Psoas muscle (tissue), 8 donors: ENCODE results near the gene RASSF5. TPM values are rescaled to one million over a fixed set of nuclear protein-coding genes. Genes with fewer than 3 reads are reported as not detected.

Experiments used
- ATAC-seq, 4 donors: fragments of 200-7000 bp; cut with Tn5 transposase; one replicate each; pipeline ENCODE4 v1.9.1; 2020; ENCODE audit warnings: moderate library complexity in 3 of 4, mild to moderate bottlenecking in 2 of 4
- DNase-seq, 2 donors: peaks; one replicate each; pipeline ENCODE4 v3.0.0-alpha.2; 2020
- H3K27ac ChIP-seq: fragments of 200-600 bp; one replicate; pipeline ENCODE4 v1.8.0; 2022
- H3K27me3 ChIP-seq, 3 donors: fragments of 200-600 bp in 1 of 3; one replicate each; pipeline versions ENCODE4 v1.6.1 to v1.8.0; 2013 to 2022; ENCODE audit warnings: low read length in 2 of 3, mild to moderate bottlenecking in 2 of 3, moderate library complexity in 1 of 3; ENCODE audit not compliant: insufficient read depth in 3 of 3
- H3K36me3 ChIP-seq, 2 donors: fragments of 200-600 bp in 1 of 2; one replicate each; pipeline versions ENCODE4 v1.6.1 to v1.8.0; 2013 to 2022; ENCODE audit warnings: low read depth in 1 of 2, mild to moderate bottlenecking in 1 of 2, moderate library complexity in 1 of 2; ENCODE audit not compliant: insufficient read depth in 1 of 2
- H3K4me1 ChIP-seq: fragments of 200-600 bp; one replicate; pipeline ENCODE4 v1.8.0; 2022
- H3K4me3 ChIP-seq: fragments of 200-600 bp; one replicate; pipeline ENCODE4 v1.8.0; 2022; ENCODE audit warnings: mild to moderate bottlenecking
- H3K9me3 ChIP-seq: fragments of 200-600 bp; one replicate; pipeline ENCODE4 v1.8.0; 2022
- CTCF ChIP-seq: fragments of 200-600 bp; IDR thresholded peaks from one replicate; pipeline ENCODE4 v1.8.0; 2022; ENCODE audit warnings: antibody characterized with exemption
- WGBS, 3 donors: extraction: QIAGEN DNeasy Blood & Tissue Kit; methylation state at CpG; one replicate each; pipeline versions ENCODE4 v1.1.6 to v1.1.7; 2013; 5-methylcytosine and 5-hydroxymethylcytosine counted together
- intact Hi-C, 2 donors: fragments of 100-400 bp; cut with DNase I; formaldehyde crosslinking; loops; one replicate each; pipeline versions ENCODE4 v1.11.0 to v1.14.2; 2022
- polyA plus RNA-seq, 3 donors: library from polyadenylated mRNA; stranded (reverse); fragments of 200-250 nt; gene quantifications; one replicate each; pipeline ENCODE4 v1.2.3, GENCODE V29; 2013
- total RNA-seq, 4 donors: library from RNA; stranded (reverse); fragmentation: NEBNext Ultra II Directional in 2 of 4; extraction: Animal tissue kit (Norgen Biotek cat#: 25700) in 2 of 4; gene quantifications; one replicate each; pipeline versions ENCODE4 v1.2.1 to v1.2.4, GENCODE V29; 2021 to 2023
- donor health status: healthy with polysubstance abuse.
- donor health status: DM: no; HTN: no; CAD: no; lungs with moderate emphysema.
- donor health status: Bipolar disorder and iron deficiency.
- donor health status: healthy.
- donor health status: DM: yes; HTN: yes; CAD: no.
- donor health status: DM: no; HTN: no; CAD: no.
- donor health status: DM: no; HTN: no; CAD: no.
- donor health status: DM: yes; HTN: yes; CAD: no.

RASSF5 gene
- total and polyA plus RNA-seq, 7 donors: 1.1 to 14.6 (median 1.9) TPM

- no peak for DNase-seq
- H3K27me3 ChIP-seq: no peaks in the 10 kb centered on the region
- ATAC-seq: no peak
- WGBS, 3 donors: 86 to 94% (median 87%) methylated on average over 7 of the region's 7 CpGs
- TF ChIP-seq CTCF: no peak
- intact Hi-C loops: no loop called here
- H3K4me1 ChIP-seq: peaks cover 16% of the 10 kb centered on the region
- H3K36me3 ChIP-seq: peaks cover 17 to 98% of the 10 kb centered on the region in 2 donors
- H3K27ac ChIP-seq: no peak overlapping the region
- no peak overlapping the region for H3K4me3 ChIP-seq
- H3K9me3 ChIP-seq: no peaks in the 10 kb centered on the region
Observed at GRCh38 chr1:206595581-206596318, 88.4 kb downstream of the RASSF5 start.

- TF ChIP-seq CTCF: no peak
- Histone ChIP-seq H3K36me3 (peaks cover 14 to 98% of the 10 kb centered on the region in 2 donors), H3K4me1 (peaks cover 10% of the 10 kb centered on the region), H3K27ac (no peak overlapping the region), H3K4me3 (no peak overlapping the region), H3K27me3 (no peaks in the 10 kb centered on the region), H3K9me3 (no peaks in the 10 kb centered on the region)
- WGBS, 3 donors: 91 to 100% (median 98%) methylated on average over 1 of the region's 1 CpG
- no peak for DNase-seq
- intact Hi-C loops: no loop called here
- no peak for ATAC-seq
Observed at GRCh38 chr1:206596319-206596666, 89.0 kb downstream of the RASSF5 start.

- H3K4me3 ChIP-seq: no peak overlapping the region
- H3K36me3 ChIP-seq: peaks cover 10 to 100% of the 10 kb centered on the region in 2 donors
- no peaks in the 10 kb centered on the region for H3K4me1 ChIP-seq
- ATAC-seq (peak in 1 of 4 donors; percentile 31), DNase-seq (no peak)
- 54 to 59% (median 54%) methylated on average over 3 of the region's 3 CpGs for WGBS, 3 donors
- no peaks in the 10 kb centered on the region for H3K9me3 ChIP-seq
- intact Hi-C loops: no loop called here
- H3K27me3 ChIP-seq: no peaks in the 10 kb centered on the region
- no peak for TF ChIP-seq CTCF
- no peak overlapping the region for H3K27ac ChIP-seq
Observed at GRCh38 chr1:206600527-206600926, 93.2 kb downstream of the RASSF5 start.

- Histone ChIP-seq H3K4me3 (no peak overlapping the region), H3K36me3 (peaks cover 12 to 100% of the 10 kb centered on the region in 2 donors), H3K27me3 (no peaks in the 10 kb centered on the region), H3K27ac (no peak overlapping the region), H3K4me1 (no peaks in the 10 kb centered on the region), H3K9me3 (no peaks in the 10 kb centered on the region)
- DNase-seq: no peak
- 79 to 92% (median 82%) methylated on average over 5 of the region's 5 CpGs for WGBS, 3 donors
- intact Hi-C loops: no loop called here
- TF ChIP-seq CTCF: no peak
- ATAC-seq: no peak
Observed at GRCh38 chr1:206604861-206605260, 97.5 kb downstream of the RASSF5 start.

GRCh38 chr1:206606867-206607266 is 99.5 kb downstream of the RASSF5 start:
- H3K4me1 ChIP-seq: peaks cover 7% of the 10 kb centered on the region
- H3K27me3 ChIP-seq: no peaks in the 10 kb centered on the region
- ATAC-seq (no peak), DNase-seq (no peak)
- no peak overlapping the region for H3K4me3 ChIP-seq
- peaks cover 12 to 93% of the 10 kb centered on the region in 2 donors for H3K36me3 ChIP-seq
- H3K9me3 ChIP-seq: no peaks in the 10 kb centered on the region
- intact Hi-C loops: no loop called here
- no peak overlapping the region for H3K27ac ChIP-seq
- peak; percentile 18 for TF ChIP-seq CTCF
- 60 to 68% (median 63%) methylated on average over 3 of the region's 3 CpGs for WGBS, 3 donors
